HEK293T (cell line): ENCODE measurements around the gene SYNE2.

Experiments used
- ARNT ChIP-seq: fragments of 450-650 bp; IDR thresholded peaks from 2 replicates; pipeline ENCODE4 v1.6.1; 2017; ENCODE audit warnings: mild to moderate bottlenecking
- BHLHE40 ChIP-seq: fragments of 450-650 bp; IDR thresholded peaks from 2 replicates; pipeline ENCODE4 v1.6.1; 2016; ENCODE audit warnings: mild to moderate bottlenecking, moderate library complexity, borderline replicate concordance
- CTBP1 ChIP-seq: fragments of 450-650 bp; IDR thresholded peaks from 2 replicates; pipeline ENCODE4 v1.6.1; 2016; ENCODE audit warnings: borderline replicate concordance
- FOXA1 ChIP-seq: fragments of 450-650 bp; IDR thresholded peaks from 2 replicates; pipeline ENCODE4 v1.6.1; 2016; ENCODE audit warnings: mild to moderate bottlenecking
- FOXK2 ChIP-seq: fragments of 450-650 bp; IDR thresholded peaks from 2 replicates; pipeline ENCODE4 v1.6.1; 2016; ENCODE audit warnings: mild to moderate bottlenecking
- FOXM1 ChIP-seq: fragments of 450-650 bp; IDR thresholded peaks from 2 replicates; pipeline ENCODE4 v1.6.1; 2017; ENCODE audit warnings: mild to moderate bottlenecking, borderline replicate concordance
- NFRKB ChIP-seq: fragments of 450-650 bp; IDR thresholded peaks from 2 replicates; pipeline ENCODE4 v1.6.1; 2016; ENCODE audit warnings: mild to moderate bottlenecking, moderate library complexity
- PKNOX1 ChIP-seq: fragments of 450-650 bp; IDR thresholded peaks from 2 replicates; pipeline ENCODE4 v1.6.1; 2016
- SP1 ChIP-seq: fragments of 450-650 bp; IDR thresholded peaks from 2 replicates; pipeline ENCODE4 v1.6.1; 2017
- SUZ12 ChIP-seq: fragments of 450-650 bp; IDR thresholded peaks from 2 replicates; pipeline ENCODE4 v1.6.1; 2016; ENCODE audit warnings: mild to moderate bottlenecking

GRCh38 chr14:63951021-63951420 is 98.2 kb downstream of the SYNE2 start:
- TF ChIP-seq FOXA1 (no peak), CTBP1 (no peak), ARNT (no peak), BHLHE40 (no peak), SUZ12 (no peak), SP1 (no peak), NFRKB (no peak), FOXM1 (no peak), PKNOX1 (no peak), FOXK2 (no peak)
